Measurements from ENCODE around the gene PYGM. TPM values are rescaled to one million over a fixed set of nuclear protein-coding genes. Genes with fewer than 3 reads are reported as not detected.

PYGM gene
- total and polyA plus RNA-seq, 2 of the 13 experiments (the other 11 are each of a cell fraction or from before 2014, with no cell fraction given), result 0.11 to 0.12 TPM

- TF ChIP-seq EEA1 (CRISPR knock-in tag; IDR thresholded peaks at IDR 0.05; ENCODE audit: borderline replicate concordance), result no peak
- TF ChIP-seq ZNF883 (CRISPR knock-in tag; IDR thresholded peaks at IDR 0.05; ENCODE audit: not compliant biosample characterization), result no peak
- peak; percentile 35; the same call in 1 of the 2 replicates for TF ChIP-seq GABPA (IDR thresholded peaks at IDR 0.05; ENCODE audit: low read depth, low read length)
- TF ChIP-seq GABPA (CRISPR knock-in tag; IDR thresholded peaks at IDR 0.05; ENCODE audit: low read depth), result peak; percentile 74
- no peak for TF ChIP-seq ZHX2 (IDR thresholded peaks at IDR 0.05; ENCODE audit: low read depth)
- no peak for TF ChIP-seq ZHX2 (CRISPR knock-in tag; IDR thresholded peaks at IDR 0.05; ENCODE audit: borderline replicate concordance)
- 0 out of 2 replicates have a peak, but pooled peaks have one; percentile 43 for TF ChIP-seq ZBTB38 (CRISPR knock-in tag; IDR thresholded peaks at IDR 0.05)
- no peak for TF ChIP-seq ZBTB4 (CRISPR knock-in tag; IDR thresholded peaks at IDR 0.05; ENCODE audit: borderline replicate concordance)
- no peak for TF ChIP-seq ZNF878 (CRISPR knock-in tag; IDR thresholded peaks at IDR 0.05)
- TF ChIP-seq ZUFSP (CRISPR knock-in tag; IDR thresholded peaks at IDR 0.05; ENCODE audit: borderline replicate concordance), result no peak
- TF ChIP-seq HNRNPLL (IDR thresholded peaks at IDR 0.05; ENCODE audit: low read depth, low read length, poor library complexity, severe bottlenecking), result no peak
- TF ChIP-seq SPEN (CRISPR knock-in tag; IDR thresholded peaks at IDR 0.05; ENCODE audit: low read depth), result no peak
- TF ChIP-seq TOPORS (CRISPR knock-in tag; IDR thresholded peaks at IDR 0.05), result no peak
- no peak for TF ChIP-seq ZNF660 (CRISPR knock-in tag; IDR thresholded peaks at IDR 0.05; ENCODE audit: borderline replicate concordance, low read depth)
These were observed 42.0 kb upstream of the PYGM start (continued) for GRCh38 chr11:64801561-64802369.

Measured in HepG2 (cell line).